ENCODE results near the gene KSR1. TPM values are rescaled to one million over a fixed set of nuclear protein-coding genes. Genes with fewer than 3 reads are reported as not detected.
A peak's percentile ranks its signal among the peaks of the same experiment; 100 is the strongest.

Gene KSR1
- total RNA-seq, 6 donors from 2014 or later: 23.0 to 94.3 (median 60.9) TPM

GRCh38 chr17:27485716-27486495 lies 29.7 kb downstream of the KSR1 start:
- no peaks in the 10 kb centered on the region for H3K36me3 ChIP-seq
- TF ChIP-seq CTCF (IDR thresholded peaks at IDR 0.05): no peak
- TF ChIP-seq EP300 (IDR thresholded peaks at IDR 0.05): no peak
- TF ChIP-seq POLR2AphosphoS5 (IDR thresholded peaks at IDR 0.05): no peak
- TF ChIP-seq POLR2A (IDR thresholded peaks at IDR 0.05): no peak
- 52 to 58% methylated on average over 8 of the region's 8 CpGs for WGBS, 2 donors
- no peak for DNase-seq
- H3K4me3 ChIP-seq: no peak overlapping the region
- peaks cover 35 to 49% (median 40%) of the 10 kb centered on the region in 4 donors for H3K4me1 ChIP-seq
- H3K27me3 ChIP-seq: no peaks in the 10 kb centered on the region
- H3K27ac ChIP-seq: peak overlapping the region in 1 of 4 donors; percentile 13
- ATAC-seq (ENCODE audit: low FRiP score in 2 of 2): no peak
- no peaks in the 10 kb centered on the region for H3K9me3 ChIP-seq

GRCh38 chr17:27486741-27487140 lies 30.5 kb downstream of the KSR1 start:
- Histone ChIP-seq H3K36me3 (no peaks in the 10 kb centered on the region), H3K4me1 (peaks cover 35 to 49% (median 40%) of the 10 kb centered on the region in 4 donors), H3K4me3 (no peak overlapping the region), H3K27ac (no peak overlapping the region), H3K9me3 (no peaks in the 10 kb centered on the region), H3K27me3 (no peaks in the 10 kb centered on the region)
- DNase-seq: no peak
- WGBS, 2 donors: 71 to 81% methylated on average over 5 of the region's 5 CpGs
- ATAC-seq (ENCODE audit: low FRiP score in 2 of 2): no peak
- TF ChIP-seq POLR2AphosphoS5 (IDR thresholded peaks at IDR 0.05) (no peak), POLR2A (IDR thresholded peaks at IDR 0.05) (no peak), EP300 (IDR thresholded peaks at IDR 0.05) (no peak), CTCF (IDR thresholded peaks at IDR 0.05) (no peak)

- H3K27ac ChIP-seq: peak overlapping the region in 3 of 4 donors; percentile 37 to 57 (median 54)
- H3K9me3 ChIP-seq: no peaks in the 10 kb centered on the region
- no peak overlapping the region for H3K4me3 ChIP-seq
- ATAC-seq (ENCODE audit: low FRiP score in 2 of 2) (peak in 1 of 2 donors; percentile 42), DNase-seq (no peak)
- no peaks in the 10 kb centered on the region for H3K36me3 ChIP-seq
- H3K4me1 ChIP-seq: peaks cover 35 to 49% (median 42%) of the 10 kb centered on the region in 4 donors
- H3K27me3 ChIP-seq: no peaks in the 10 kb centered on the region
- no peak for TF ChIP-seq POLR2AphosphoS5 (IDR thresholded peaks at IDR 0.05)
- TF ChIP-seq POLR2A (IDR thresholded peaks at IDR 0.05): no peak
- no peak for TF ChIP-seq CTCF (IDR thresholded peaks at IDR 0.05)
- TF ChIP-seq EP300 (IDR thresholded peaks at IDR 0.05): no peak
Observed at GRCh38 chr17:27488231-27488630, 32.0 kb downstream of the KSR1 start.

- no peaks in the 10 kb centered on the region for H3K9me3 ChIP-seq
- ATAC-seq (ENCODE audit: low FRiP score in 2 of 2) (peak; percentile 83 to 94), DNase-seq (peak; percentile 52 to 84)
- peaks cover 44 to 55% (median 48%) of the 10 kb centered on the region in 4 donors for H3K4me1 ChIP-seq
- H3K27ac ChIP-seq: peak overlapping the region; percentile 38 to 61 (median 56)
- no peaks in the 10 kb centered on the region for H3K27me3 ChIP-seq
- no peaks in the 10 kb centered on the region for H3K36me3 ChIP-seq
- no peak overlapping the region for H3K4me3 ChIP-seq
- TF ChIP-seq EP300 (IDR thresholded peaks at IDR 0.05) (peak in 2 of 4 donors; percentile 50 to 77), CTCF (IDR thresholded peaks at IDR 0.05) (no peak), POLR2AphosphoS5 (IDR thresholded peaks at IDR 0.05) (peak; percentile 50 to 68)
- WGBS, 2 donors: 24 to 38% methylated on average over 6 to 7 of the region's 7 CpGs
Observed at GRCh38 chr17:27489045-27489715, 32.9 kb downstream of the KSR1 start.

Measured in upper lobe of left lung (tissue), 6 donors.